ENCODE measurements around the gene ASMTL.
A peak's percentile ranks its signal among the peaks of the same experiment; 100 is the strongest.
"Not testable (repeated sequence)": the region's sequence is repeated elsewhere in the genome, so short reads cannot be mapped to it uniquely, and the experiment has no call there.

Gene ASMTL

DNA sequence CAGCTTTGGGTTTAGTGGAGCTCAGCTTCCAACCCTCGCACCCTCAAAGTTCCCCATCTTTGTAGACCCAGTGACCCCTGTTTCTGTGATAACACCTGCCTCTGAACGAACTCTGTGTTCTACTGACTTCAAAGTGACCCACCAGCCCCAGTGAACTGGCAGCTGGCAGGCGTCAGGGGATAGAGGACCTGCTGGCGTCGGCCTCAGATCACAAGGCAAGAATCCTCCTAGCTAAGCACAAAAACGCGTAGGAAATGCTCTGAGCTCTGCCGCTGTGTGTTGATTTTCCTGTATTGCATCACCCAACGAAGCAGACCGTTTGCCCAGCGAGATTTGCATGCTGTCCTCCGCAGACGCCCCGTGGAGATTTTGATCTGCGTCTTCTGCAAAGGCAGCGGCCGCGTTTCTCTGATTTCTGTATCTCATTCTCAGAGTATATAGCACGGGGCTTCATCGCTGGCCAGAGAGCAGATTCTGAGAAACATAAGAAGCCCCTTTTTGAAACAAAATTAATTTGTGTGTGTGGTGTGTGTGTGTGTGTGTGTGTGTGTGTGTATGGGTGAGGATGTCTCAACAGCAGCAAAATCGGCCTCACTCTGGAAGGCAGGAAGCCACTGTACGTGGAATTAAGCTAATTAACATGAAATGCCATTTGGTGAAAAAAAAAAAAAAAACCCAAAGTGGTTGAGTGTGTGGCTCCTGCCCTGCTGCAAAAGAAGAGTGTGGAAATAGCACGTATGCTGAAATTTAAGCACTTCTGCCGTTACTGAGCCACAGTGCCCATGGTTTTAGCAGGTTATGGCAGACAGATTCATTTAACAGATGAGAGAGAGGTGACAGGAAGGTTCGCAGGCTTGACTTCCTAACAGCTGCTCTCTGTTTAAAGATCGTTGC is 29.2 kb upstream of the ASMTL start:
- no peak for DNase-seq

DNA sequence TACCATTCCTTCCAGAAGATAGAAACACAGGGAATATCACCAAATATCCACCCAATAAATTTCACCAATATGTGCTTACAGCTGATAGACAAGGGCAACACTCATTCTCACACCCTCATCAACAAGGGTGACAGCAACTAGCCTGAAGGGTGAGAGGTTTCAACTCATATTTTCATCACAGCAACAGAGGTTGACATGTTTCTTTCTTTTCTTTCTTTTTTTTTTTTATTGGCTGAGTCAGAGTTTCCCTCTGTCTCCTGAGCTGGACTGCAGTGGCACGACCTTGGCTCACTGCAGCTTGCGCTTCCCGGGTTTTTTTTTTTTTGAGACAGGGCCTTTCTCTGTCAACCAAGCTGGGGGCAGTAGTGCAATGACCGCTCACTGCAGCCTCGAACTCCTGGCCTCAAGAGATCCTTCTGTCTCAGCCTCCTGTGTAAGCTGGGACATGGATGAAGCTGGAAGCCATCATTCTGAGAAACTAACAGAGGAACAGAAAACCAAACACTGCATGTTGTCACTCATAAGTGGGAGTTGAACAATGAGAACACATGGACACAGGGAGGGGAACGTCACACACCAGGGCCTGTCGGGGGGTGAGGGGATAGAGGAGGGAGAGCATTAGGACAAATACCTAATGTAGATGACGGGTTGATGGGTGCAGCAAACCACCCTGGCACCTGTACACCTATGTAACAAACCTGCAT is 27.5 kb upstream of the ASMTL start:
- no peak for DNase-seq

DNA sequence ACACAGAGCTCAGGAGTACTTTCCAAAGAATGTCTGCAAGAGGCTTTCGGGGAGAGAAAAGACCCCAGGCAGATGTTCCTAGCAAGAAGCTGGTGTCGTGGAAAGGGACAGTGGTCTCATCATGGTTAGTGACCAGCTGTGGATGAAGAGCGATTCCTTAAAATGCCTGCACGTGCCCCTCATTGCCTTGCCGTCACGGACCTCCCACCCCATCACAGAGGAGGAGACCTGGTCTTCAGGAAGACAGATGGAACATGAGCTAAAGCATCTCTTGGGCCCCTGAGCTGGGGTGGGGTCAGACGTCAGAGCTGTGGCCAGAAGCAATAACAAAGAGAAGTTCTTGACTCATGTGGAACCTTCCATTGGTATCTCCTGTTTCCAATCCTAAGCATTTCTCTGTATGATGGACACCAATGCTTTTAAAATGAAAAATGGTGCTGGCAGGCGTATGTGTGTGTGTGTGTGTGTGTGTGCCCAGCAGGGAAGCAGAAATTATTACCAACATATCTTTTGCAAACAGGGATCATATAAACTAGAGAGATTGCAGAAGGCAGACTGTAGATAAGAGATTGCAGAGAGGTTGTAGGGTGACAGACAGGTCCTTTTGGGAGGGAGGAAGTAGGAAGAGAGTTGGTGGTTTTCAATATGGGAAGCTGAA is 25.2 kb upstream of the ASMTL start:
- no peak for DNase-seq

DNA sequence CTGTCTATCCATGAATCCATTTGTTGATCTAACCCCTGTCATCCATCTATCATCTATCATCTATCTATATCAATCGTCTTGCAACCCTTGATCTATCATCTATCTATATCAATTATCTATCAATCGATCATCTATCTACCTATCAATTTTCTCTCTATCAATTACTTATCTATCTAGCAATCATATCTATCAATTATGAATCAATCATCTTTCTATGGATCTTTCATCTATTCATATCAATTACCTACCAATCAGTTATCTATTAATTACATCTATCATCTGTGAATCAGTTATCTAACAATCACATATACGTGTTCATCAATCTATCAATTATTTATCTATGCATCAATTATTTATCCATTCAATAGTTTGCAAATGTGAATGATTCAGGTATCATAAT is 24.5 kb upstream of the ASMTL start:
- no peak for DNase-seq

DNA sequence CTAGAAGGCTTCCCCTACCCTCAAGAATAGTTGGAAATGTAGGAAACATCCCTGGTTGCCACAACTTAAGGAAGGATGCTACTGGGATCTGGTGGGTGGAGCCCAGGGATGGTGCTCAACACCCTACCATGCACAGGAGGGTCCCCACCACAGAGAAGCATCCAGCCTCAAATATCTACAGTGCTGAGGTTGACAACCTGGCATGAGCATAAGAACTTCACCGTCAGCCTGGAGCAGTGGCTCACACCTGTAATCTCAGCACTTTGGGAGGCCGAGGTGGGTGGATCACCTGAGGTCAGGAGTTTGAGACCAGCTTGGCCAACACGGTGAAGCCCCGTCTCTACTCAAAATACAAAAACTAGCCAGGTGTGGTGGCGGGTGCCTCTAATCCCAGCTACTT is 24.0 kb upstream of the ASMTL start:
- DNase-seq: no peak

- no peak for DNase-seq
Observed at GRCh38 chrX:1475881-1476280, 23.2 kb upstream of the ASMTL start.

DNA sequence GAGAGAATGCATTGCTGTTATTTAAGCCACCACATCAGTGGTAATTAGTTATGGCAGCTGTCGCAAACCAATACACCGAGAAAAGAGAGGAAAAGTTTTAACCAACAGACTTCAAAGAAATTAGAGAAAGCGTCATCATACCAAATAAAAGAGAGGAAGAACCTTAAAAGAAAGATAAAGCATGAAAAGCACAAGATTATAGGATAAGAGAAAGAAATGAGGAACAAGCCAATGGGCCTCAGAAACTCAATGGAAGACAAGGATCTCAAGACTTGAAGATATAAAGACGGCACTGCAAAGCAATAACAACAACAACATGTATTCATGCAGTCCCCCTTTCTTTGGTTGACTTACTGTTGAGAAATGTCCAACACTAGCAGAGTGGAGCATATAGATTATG is 22.8 kb upstream of the ASMTL start:
- DNase-seq: no peak

- DNase-seq: not testable (repeated sequence)
Observed at GRCh38 chrX:1474593-1474992, 21.9 kb upstream of the ASMTL start.

DNA sequence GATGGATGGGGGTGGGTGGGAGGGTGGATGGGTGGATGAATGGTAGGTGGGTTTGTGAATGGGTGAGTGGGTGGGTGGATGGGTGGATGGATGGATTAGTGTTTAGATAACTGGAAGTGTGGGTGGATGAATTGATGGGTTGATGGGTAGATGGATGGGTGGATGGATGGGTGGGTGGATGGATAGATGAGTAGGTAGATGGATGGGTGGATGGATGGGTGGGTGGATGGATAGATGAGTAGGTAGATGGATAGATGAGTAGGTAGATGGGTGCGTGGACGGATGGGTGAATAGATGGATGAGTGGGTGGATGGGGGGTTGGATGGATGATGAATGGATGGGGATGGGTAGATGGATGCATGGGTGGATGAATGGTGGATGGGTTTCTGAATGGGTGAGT is 20.3 kb upstream of the ASMTL start:
- DNase-seq: no peak

DNA sequence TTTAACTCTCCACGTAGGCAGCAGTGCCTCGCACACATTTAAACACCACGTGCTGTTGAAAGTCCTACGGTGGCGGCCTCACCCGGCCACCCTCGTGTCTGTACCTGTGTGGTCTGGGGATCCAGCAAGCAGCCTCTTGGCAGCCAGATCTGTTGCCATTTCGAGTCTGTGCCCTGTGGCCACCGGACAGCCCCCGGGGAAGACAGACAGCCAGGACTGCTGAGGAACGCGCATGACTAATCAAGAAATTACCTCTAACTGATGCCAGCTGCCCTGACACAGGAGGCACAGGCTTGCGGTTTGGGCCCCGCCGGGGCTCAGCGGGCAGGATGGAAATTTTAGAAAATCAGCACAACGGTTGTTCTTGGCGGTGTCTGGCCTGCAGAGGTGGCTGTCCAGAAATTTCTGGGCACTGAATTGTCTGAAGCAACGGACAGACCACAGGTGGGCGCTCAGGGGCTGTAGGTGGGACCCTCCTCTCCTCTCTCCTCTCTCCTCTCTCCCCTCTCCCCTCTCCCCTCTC is 15.6 kb upstream of the ASMTL start:
- peak; percentile 7 to 43 (median 36) for DNase-seq

DNA sequence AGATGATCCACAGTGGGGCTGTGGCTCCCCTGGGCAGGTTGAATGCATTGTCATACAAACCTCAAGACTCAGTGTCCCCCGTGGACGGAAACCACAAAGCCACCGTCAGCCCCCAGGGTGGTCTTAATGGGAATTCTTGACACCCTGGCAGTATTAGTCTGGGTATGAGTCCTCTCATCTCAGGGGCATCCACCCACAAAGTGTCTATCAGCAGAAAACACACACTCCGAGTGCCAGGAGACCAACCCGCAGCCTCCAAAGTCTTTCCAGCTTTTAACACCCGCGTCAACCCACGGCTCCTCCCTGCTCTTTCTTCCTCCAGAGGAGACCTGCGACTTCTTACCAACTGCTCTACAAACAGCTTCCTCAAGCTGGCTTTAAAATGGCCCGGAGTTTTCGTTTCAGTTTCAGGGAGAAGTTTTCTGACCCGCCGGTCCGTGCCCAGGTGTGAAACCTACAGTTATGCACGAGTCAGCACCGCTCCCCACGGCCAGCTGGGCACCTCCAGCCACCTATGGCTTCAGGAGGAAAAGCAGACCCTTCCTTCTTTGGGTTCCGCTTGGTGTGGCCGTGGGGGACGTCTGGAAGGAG is 14.4 kb upstream of the ASMTL start:
- no peak for DNase-seq

DNA sequence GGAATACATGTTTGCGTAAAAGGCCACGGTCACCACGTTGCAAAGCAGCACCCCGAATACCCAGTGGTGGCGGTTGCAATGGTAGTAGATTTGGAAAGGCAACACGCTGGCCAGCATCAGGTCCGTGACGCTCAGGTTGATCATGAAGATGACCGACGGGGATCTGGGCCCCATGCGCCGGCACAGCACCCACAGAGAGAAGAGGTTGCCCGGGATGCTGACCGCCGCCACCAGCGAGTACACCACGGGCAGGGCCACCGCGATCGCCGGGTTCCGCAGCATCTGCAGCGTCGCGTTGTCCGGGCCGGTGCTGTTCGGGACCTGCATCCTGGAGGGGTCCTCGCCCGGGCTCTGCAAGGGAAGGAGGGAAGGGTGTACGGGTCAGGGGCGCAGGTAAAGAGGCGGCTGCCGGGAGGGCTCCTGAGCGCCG is 13.5 kb upstream of the ASMTL start:
- DNase-seq: no peak

DNA sequence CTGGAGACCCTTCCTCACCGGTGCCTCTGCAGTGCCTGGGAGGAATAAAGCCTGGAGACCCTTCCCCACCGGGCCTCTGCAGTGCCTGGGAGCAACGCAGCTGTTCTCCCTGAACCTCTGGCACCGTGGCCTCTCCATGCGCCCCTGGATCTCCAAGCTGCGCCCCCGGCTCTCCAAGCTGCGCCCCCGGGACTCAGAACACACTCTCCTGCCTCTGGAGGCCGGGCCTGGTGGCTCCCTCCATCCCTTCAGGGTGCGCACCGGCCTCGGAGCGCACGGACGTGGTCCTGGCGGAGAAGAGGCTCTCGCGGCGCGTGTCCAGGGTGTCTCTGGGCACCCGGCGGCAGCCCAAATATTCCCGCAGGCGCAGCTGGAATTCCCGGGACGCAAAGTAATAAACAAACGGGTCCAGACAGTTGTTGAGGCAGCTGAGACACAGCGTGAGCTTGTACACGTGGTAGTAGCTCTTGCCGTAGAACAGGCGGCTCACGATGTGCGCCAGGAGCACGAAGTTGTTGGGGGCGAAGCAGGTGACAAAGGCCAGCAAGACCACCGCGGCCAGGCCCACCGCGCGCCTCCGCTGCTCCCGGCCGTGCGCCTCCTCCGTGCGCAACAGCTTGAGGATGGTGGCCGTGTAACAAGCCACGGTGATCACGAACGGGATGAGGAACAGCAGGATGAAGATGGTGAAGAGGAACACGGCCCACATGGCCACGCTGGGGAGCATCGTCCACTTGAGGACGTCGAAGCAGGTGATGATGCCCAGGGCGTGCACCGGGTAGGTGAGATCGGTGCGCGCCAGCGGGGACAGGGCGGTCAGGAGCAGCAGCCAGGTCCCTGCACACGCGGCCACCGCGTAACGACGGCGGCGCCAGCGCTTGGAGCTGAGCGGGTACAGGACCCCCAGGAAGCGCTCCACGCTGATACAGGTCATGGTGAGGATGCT is 12.8 kb upstream of the ASMTL start:
- DNase-seq: no peak

DNA sequence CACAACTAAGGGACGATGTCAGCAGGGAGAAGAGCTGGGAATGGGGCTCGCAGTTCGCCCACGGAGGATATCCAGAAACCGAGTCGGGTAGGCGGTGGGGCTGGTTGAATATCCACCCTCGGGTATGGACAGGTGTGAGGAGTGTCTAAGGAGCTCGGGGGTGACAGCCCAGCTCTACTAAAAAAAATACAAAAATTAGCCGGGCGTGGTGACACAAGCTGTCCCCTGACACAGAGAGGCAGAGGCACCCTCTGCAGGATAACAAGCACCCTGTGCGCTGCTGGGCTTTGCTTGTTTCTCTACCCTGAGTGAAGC is 12.2 kb upstream of the ASMTL start:
- DNase-seq: no peak

- no peak for DNase-seq
Observed at GRCh38 chrX:1464041-1464970, 11.6 kb upstream of the ASMTL start.

DNA sequence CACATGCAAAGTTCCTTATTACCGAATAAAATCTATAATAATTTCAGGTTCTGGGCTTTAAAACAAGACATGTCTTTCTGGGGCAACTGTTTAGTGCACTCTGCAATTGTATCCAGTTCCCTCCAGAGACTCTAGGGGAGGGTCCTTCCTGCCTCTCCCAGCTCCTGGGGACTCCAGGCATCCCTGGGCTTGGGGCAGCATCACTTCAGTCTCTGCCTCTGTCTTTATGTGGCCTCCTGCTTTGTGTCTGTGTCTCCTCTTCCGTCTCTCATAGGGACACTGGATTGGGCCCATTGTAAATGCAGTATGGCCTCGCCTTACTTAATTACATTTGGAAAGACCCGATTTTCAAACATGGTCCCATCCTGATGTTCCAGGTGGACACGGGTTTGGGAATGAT is 10.9 kb upstream of the ASMTL start:
- DNase-seq: no peak

DNA sequence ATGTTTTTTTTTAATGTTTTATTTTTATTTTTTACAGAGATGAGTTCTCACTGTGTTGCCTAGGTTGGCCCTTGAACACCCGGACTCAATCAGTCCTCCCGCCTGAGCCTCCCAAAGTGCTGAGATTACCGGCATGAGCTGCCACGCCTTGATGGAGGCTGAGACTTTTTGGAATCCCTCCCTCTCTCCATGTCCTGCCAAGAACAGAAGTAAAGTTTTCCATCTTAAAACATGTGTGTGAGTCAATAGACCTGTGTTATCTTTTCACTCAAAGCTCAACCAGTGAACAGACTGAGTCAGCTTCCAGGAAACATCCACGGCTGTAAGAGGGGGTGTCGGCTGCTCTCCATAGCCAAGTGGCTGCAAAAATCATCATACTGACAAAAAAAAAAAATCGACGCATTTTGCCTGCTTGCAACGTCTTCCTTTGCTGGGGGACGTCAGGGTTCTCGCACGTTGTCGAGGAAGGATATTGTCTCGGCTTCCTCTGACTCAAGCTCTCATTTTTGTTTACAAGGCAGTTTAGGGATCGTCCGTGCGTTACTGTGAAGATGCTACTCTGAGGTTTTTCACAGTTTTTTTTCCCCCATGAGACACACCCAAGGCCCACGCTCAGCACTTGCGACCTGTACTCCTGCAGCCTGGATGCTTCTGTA is 10.0 kb upstream of the ASMTL start:
- DNase-seq: peak in 3 of 4 experiments; percentile 42 to 48 (median 45)

GRCh38 chrX:1462110-1462509 is 9.4 kb upstream of the ASMTL start:
- no peak for DNase-seq

- no peak for DNase-seq
Observed at GRCh38 chrX:1455948-1456280, 3.2 kb upstream of the ASMTL start.

DNA sequence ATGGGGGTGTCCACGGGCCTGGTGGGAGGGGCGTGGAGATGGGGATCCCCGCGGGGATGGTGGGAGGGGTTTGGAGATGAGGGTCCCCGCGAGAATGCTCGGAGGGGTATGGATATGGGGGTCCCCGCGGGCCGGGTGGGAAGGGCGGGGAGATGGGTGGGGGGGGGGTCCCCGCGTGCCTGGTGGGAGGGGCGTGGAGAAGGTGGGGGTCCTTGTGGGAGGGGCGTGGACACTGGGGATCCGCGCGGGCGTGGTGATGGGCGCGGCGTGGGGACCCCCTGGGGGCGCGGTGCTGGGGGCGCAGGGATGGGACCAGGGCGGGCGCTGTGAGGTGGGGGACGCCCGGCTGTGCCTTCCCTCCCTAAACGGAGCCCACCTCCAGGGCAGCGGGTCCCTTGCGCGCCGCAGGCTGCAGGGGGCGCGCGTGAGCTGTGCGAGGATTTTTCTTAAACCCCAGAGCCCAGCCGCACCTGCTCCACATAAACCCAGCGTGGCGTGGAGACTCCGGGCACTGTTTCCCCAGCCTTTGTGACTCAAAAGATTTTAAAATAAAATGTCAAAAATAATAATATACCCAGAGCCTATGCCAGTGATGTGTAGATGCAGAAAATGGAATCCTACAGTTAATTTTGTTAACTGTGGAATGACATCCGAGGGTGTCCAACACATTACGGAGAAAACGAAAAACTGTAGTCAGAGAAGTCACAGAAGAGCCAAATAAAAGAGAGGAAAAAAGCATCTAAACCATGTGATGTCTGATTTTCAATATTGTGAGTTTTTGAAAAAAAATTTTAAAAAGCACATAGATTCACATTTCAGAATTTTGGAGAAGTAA is 1.5 kb upstream of the ASMTL start:
- no peak for DNase-seq
